Vagina (tissue), 2 donors: Measurements from ENCODE around the gene BPIFB6. TPM values are rescaled to one million over a fixed set of nuclear protein-coding genes. Genes with fewer than 3 reads are reported as not detected.

Experiments used
- DNase-seq, 2 donors: peaks; one replicate each; pipeline ENCODE4 v3.0.0-alpha.2; 2017; ENCODE audit errors: extremely low spot score in 2 of 2
- H3K27ac ChIP-seq: fragments of 200-600 bp; sonication (generic); one replicate; pipeline ENCODE4 v1.5.1; 2019
- H3K27me3 ChIP-seq: fragments of 200-600 bp; sonication (generic); one replicate; pipeline ENCODE4 v1.5.1; 2019
- H3K36me3 ChIP-seq, 2 donors: fragments of 200-600 bp; sonication (generic); one replicate each; pipeline ENCODE4 v1.5.1; 2017 to 2019
- H3K4me1 ChIP-seq: fragments of 200-600 bp; sonication (generic); one replicate; pipeline ENCODE4 v1.5.1; 2019
- H3K4me3 ChIP-seq, 2 donors: fragments of 200-600 bp; sonication (generic); 1 replicate in 1 of 2; 2 replicates in 1 of 2; pipeline ENCODE4 v1.5.1; 2016 to 2019
- H3K9me3 ChIP-seq: fragments of 200-600 bp; sonication (generic); one replicate; pipeline ENCODE4 v1.5.1; 2019
- POLR2A ChIP-seq, 2 donors: fragments of 450-650 bp; IDR thresholded peaks; one replicate each; pipeline ENCODE4 v1.6.1; 2017; ENCODE audit warnings: antibody characterized with exemption in 2 of 2, mild to moderate bottlenecking in 2 of 2, moderate library complexity in 2 of 2
- POLR2AphosphoS5 ChIP-seq, 2 donors: sonication (generic); formaldehyde crosslinking; IDR thresholded peaks; one replicate each; pipeline ENCODE4 v1.9.0; 2017; ENCODE audit warnings: antibody characterized with exemption in 2 of 2, mild to moderate bottlenecking in 2 of 2, low read depth in 1 of 2; ENCODE audit not compliant: insufficient read depth in 1 of 2
- intact Hi-C: fragments of 100-400 bp; cut with DNase I; formaldehyde crosslinking; loops from one replicate; pipeline ENCODE4 v1.15.1; 2023
- total RNA-seq: library from RNA; depleted of rRNA; stranded (reverse); fragments of >200 nt; gene quantifications from one replicate; pipeline ENCODE4 v1.2.3, GENCODE V29; 2016
- TF ChIP-seq, protein P1 (sequence below), 3 experiments: fragments of 450-650 bp in 2 of 3; fragments of 200-600 bp in 1 of 3; sonication (generic) in 1 of 3; IDR thresholded peaks; one replicate each; pipeline ENCODE4 v1.5.1; 2017 to 2019; ENCODE audit warnings: antibody characterized with exemption in 3 of 3, mild to moderate bottlenecking in 2 of 3, moderate library complexity in 2 of 3

Gene BPIFB6
- total RNA-seq, 1 donor from 2014 or later = not detected

DNA sequence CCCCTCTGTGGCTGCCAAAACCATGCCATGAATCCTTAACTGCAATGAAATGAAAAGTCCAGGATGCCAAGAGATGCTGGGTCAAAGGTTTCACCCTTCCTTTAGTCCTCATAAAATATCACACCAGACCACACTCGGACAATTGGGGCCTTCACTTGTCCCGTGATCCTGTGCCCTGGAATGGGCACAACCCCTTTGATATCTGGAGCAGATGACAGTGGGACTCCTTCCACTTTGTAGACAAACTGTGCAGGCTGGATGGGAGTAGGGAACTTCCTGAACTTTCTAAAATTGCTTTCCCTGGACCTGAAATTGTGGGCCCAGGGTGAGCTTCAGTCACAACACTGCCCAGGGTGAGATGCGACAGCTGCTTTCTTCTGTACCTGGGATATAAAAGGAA, 9.6 kb upstream of the BPIFB6 start:
- Histone ChIP-seq H3K9me3 (no peaks in the 10 kb centered on the region), H3K27ac (no peak overlapping the region), H3K27me3 (no peaks in the 10 kb centered on the region), H3K4me3 (no peak overlapping the region), H3K36me3 (no peaks in the 10 kb centered on the region), H3K4me1 (no peaks in the 10 kb centered on the region)
- TF ChIP-seq POLR2AphosphoS5 (IDR thresholded peaks at IDR 0.05; ENCODE audit: insufficient read depth in 1 of 2, low read depth in 1 of 2) (no peak), POLR2A (IDR thresholded peaks at IDR 0.05) (no peak)
- TF ChIP-seq, protein P1, sequence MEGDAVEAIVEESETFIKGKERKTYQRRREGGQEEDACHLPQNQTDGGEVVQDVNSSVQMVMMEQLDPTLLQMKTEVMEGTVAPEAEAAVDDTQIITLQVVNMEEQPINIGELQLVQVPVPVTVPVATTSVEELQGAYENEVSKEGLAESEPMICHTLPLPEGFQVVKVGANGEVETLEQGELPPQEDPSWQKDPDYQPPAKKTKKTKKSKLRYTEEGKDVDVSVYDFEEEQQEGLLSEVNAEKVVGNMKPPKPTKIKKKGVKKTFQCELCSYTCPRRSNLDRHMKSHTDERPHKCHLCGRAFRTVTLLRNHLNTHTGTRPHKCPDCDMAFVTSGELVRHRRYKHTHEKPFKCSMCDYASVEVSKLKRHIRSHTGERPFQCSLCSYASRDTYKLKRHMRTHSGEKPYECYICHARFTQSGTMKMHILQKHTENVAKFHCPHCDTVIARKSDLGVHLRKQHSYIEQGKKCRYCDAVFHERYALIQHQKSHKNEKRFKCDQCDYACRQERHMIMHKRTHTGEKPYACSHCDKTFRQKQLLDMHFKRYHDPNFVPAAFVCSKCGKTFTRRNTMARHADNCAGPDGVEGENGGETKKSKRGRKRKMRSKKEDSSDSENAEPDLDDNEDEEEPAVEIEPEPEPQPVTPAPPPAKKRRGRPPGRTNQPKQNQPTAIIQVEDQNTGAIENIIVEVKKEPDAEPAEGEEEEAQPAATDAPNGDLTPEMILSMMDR (IDR thresholded peaks at IDR 0.05) = no peak
- DNase-seq = no peak
- intact Hi-C loops = no loop called here

DNA sequence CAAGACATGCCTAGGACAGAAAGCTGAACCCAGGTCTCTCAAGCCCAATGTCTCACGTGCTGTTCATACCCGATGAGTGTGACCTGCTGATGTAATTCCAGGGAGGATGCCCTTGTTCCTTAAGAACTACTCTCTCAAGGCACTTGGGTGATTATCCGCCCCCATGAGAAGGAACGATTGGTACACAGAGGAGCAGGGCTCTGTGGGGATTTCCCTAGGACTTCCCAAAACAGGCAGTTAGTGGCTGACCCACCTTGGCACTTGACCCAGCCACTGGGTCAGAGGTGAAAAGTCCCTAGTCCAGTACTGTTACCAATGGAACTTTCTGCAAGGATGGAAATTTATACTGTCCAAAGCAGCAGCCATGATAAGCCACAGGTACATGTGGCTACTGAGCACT, 9.2 kb upstream of the BPIFB6 start:
- intact Hi-C loops = no loop called here
- no peaks in the 10 kb centered on the region for H3K36me3 ChIP-seq

DNA sequence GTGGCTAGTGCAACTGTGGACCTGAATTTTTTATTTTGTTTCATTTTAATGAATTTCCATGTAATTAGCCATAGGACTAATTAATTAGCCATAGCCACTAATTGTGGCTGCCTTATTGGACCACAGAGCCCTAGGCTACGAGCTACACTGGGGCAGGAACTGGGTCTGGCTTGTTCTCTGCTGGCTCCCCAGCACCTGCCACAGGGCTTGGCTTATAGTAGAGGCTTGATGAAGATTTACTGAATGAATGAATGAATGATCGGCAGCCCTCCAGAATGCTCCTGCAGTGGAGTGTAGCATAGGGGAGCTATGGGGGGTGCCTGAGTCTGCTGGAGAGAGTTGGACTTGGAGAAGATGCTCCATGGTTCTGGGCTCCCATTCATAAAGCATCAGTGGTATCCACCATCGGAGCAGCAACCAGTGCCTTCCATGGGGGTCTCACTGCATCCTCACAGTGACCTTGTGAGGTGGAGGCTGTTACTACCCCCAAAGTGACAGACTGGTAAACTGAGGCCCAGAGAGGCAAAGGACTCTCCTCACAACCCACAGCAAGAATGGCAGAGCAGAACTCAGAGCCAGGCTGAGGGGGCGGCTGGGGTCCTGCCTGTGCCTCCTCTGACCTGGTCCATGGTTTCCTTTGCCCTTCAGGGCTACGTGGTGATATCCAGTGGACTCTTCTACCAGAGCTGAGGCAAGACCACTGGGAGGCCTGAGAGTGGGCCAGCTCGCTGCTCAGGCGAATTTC, 8.6 kb upstream of the BPIFB6 start:
- Histone ChIP-seq H3K9me3 (no peaks in the 10 kb centered on the region), H3K27me3 (no peaks in the 10 kb centered on the region), H3K27ac (no peak overlapping the region), H3K4me3 (no peak overlapping the region), H3K36me3 (no peaks in the 10 kb centered on the region), H3K4me1 (no peaks in the 10 kb centered on the region)
- intact Hi-C loops = no loop called here
- TF ChIP-seq POLR2A (IDR thresholded peaks at IDR 0.05) (no peak), POLR2AphosphoS5 (IDR thresholded peaks at IDR 0.05; ENCODE audit: insufficient read depth in 1 of 2, low read depth in 1 of 2) (no peak)
- TF ChIP-seq, protein P1 (IDR thresholded peaks at IDR 0.05) = no peak
- DNase-seq = no peak

More for the DNA sequence above, 9.2 kb upstream of the BPIFB6 start:
- DNase-seq = no peak
- Histone ChIP-seq H3K4me1 (no peaks in the 10 kb centered on the region), H3K4me3 (no peak overlapping the region), H3K9me3 (no peaks in the 10 kb centered on the region), H3K27ac (no peak overlapping the region), H3K27me3 (no peaks in the 10 kb centered on the region)
- TF ChIP-seq, protein P1 (IDR thresholded peaks at IDR 0.05) = no peak
- no peak for TF ChIP-seq POLR2A (IDR thresholded peaks at IDR 0.05)
- TF ChIP-seq POLR2AphosphoS5 (IDR thresholded peaks at IDR 0.05; ENCODE audit: insufficient read depth in 1 of 2, low read depth in 1 of 2) = no peak

DNA sequence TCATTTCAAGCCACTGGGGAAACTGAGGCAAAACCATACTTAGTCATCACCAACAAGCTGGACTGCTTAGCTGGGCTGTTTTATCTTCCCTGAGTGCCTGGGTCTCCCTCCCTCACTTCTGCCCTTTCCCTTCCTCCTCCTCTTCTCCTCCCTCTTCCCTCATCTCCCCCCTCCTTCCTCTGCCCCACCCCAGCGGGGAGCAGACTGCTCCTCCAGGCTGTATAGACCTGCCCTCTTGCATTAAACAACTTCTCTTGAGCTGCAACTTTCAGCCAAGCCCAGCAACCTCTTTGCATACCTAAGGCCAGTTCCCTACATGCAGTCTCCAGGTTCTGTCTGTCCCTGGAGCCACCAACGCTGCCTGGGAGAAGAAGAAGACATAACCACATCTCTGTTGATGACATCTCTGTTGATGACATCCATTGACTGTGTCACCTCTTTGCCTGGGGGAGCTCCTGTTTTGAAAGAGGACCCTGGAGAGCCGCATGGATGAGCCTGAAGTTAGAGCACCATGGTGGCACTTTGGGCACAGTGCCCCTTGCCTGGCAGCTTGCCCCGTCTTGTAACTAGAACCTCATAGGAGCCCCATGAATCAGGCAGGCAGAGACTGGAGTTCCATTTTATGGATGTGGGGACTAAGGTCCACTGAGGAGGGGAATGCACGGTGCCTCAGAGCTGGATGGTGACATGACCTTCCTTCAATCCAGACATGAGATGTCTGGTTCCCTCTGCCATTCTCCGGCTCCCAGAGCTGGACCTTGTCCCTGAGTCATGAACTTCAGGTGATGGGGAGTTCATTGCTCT, 7.8 kb upstream of the BPIFB6 start:
- intact Hi-C loops = no loop called here
- no peak for DNase-seq
- H3K27me3 ChIP-seq = no peaks in the 10 kb centered on the region
- H3K9me3 ChIP-seq = no peaks in the 10 kb centered on the region
- H3K4me3 ChIP-seq = no peak overlapping the region
- H3K4me1 ChIP-seq = no peaks in the 10 kb centered on the region
- TF ChIP-seq, protein P1 (IDR thresholded peaks at IDR 0.05) = no peak
- TF ChIP-seq POLR2A (IDR thresholded peaks at IDR 0.05) (no peak), POLR2AphosphoS5 (IDR thresholded peaks at IDR 0.05; ENCODE audit: insufficient read depth in 1 of 2, low read depth in 1 of 2) (no peak)
- H3K36me3 ChIP-seq = no peaks in the 10 kb centered on the region
- no peak overlapping the region for H3K27ac ChIP-seq

DNA sequence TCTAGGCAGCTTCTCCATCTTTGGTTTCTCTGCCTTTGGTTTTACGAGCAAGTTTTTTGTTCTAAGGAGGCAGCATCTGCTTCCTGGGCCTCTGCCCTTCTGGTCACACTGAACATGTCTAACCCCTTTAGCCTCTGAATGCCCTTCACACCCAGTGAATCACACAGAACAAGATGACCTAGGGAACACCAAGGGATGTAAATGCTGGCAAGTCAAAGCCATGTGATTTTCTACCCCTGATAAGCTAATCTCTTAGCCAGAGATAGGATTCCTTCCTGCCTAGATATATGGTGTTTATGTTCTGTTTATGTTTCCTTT, 7.2 kb upstream of the BPIFB6 start:
- H3K4me1 ChIP-seq = no peaks in the 10 kb centered on the region

More for the DNA sequence above, 7.2 kb upstream of the BPIFB6 start:
- H3K9me3 ChIP-seq = no peaks in the 10 kb centered on the region
- no peaks in the 10 kb centered on the region for H3K27me3 ChIP-seq
- no peak for DNase-seq
- H3K4me3 ChIP-seq = no peak overlapping the region
- no peak overlapping the region for H3K27ac ChIP-seq
- no peaks in the 10 kb centered on the region for H3K36me3 ChIP-seq
- TF ChIP-seq, protein P1 (IDR thresholded peaks at IDR 0.05) = no peak
- TF ChIP-seq POLR2A (IDR thresholded peaks at IDR 0.05) (no peak), POLR2AphosphoS5 (IDR thresholded peaks at IDR 0.05; ENCODE audit: insufficient read depth in 1 of 2, low read depth in 1 of 2) (no peak)
- intact Hi-C loops = no loop called here
